GM13977 (cell line): Measurements from ENCODE around the gene NUCB1.

Experiments
- DNase-seq: peaks from one replicate; pipeline ENCODE4 v3.0.0; 2012; ENCODE audit warnings: low spot score
- in situ Hi-C: fragments of 300-500 bp; cut with MboI; formaldehyde crosslinking; loops from one replicate; pipeline ENCODE4 v1.12.0; 2022; ENCODE audit warnings: low sequenced_read_pairs, low pct_unique_long_range_greater_than_20kb, mixed read lengths, inconsistent platforms; ENCODE audit not compliant: unreplicated experiment
- TF ChIP-seq, protein P1 (sequence below): IDR thresholded peaks from 2 replicates; pipeline ENCODE4 v1.5.1; 2012; ENCODE audit warnings: mild to moderate bottlenecking, control low read depth; ENCODE audit not compliant: insufficient read depth; ENCODE audit errors: extremely low read depth, missing control alignments

The NUCB1 gene

DNA sequence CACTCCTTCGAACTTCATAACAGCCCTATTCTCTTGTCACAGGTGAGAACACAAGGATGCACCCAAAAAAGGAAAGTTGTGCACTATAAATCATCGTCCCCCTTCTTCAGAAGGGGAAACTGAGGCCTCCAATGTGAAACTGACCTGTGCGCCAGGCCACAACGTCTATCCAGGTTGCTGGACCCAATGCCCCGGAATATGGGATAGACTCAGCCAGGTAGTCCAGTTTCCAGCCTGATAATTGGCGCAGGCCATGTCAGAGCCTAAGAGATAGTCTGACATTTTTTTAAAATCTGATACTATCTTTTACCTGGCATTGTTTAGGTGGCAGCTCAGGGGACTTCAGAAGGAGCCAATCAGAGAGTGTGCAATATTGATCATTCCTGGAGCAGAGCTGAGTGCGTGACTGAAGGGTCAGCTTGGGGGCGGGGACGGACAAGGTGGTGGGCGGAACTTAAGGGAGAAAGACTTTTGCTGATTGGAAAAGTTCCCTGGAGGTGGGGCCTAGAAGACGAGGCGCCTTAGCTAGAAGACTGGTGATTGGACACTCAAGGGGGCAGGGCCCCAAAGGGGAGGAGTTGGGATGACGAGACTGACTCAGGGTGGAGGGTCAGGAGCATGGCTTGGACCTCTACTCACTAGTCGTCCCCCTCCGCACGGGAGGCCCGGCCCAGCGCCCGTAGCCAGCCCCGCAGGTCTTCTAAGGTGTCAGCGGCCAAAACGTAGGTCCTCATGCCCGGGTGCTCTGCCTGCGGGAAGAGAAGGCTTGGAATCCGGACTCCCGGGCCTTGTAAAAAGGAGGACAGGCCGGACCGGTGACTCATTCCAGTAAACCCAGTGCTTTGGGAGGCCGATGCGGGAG is 40.2 kb upstream of the NUCB1 start:
- DNase-seq: no peak
- TF ChIP-seq, protein P1, sequence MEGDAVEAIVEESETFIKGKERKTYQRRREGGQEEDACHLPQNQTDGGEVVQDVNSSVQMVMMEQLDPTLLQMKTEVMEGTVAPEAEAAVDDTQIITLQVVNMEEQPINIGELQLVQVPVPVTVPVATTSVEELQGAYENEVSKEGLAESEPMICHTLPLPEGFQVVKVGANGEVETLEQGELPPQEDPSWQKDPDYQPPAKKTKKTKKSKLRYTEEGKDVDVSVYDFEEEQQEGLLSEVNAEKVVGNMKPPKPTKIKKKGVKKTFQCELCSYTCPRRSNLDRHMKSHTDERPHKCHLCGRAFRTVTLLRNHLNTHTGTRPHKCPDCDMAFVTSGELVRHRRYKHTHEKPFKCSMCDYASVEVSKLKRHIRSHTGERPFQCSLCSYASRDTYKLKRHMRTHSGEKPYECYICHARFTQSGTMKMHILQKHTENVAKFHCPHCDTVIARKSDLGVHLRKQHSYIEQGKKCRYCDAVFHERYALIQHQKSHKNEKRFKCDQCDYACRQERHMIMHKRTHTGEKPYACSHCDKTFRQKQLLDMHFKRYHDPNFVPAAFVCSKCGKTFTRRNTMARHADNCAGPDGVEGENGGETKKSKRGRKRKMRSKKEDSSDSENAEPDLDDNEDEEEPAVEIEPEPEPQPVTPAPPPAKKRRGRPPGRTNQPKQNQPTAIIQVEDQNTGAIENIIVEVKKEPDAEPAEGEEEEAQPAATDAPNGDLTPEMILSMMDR: no peak
- in situ Hi-C loops: loop anchor here (25.0 kb wide), 1 partner anchor 102 kb away; the partner anchor contains the start of genes BAX and FTL

DNA sequence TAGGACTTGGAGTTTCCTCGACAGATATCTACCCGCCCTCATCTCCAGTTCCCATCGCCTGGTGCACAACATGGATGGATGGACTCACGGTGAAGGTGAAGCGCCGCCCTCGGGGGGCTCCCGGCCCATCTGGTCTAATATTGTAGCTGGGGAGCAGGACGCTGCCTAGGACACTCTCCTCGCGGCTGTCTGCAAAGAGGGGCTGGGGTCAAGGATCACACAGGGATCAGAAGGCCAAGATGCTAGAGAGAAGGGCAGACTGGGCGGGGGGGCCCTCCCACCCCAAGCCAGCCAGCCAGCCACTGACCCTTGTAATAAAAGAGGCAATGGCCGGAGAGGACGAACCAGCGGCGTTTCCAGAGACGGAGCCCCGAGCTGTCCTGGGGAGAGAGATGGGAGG is 38.8 kb upstream of the NUCB1 start:
- in situ Hi-C loops: loop anchor here (25.0 kb wide), 1 partner anchor 101 kb away; the partner anchor contains the start of genes BAX and FTL
- TF ChIP-seq, protein P1: no peak
- no peak for DNase-seq

DNA sequence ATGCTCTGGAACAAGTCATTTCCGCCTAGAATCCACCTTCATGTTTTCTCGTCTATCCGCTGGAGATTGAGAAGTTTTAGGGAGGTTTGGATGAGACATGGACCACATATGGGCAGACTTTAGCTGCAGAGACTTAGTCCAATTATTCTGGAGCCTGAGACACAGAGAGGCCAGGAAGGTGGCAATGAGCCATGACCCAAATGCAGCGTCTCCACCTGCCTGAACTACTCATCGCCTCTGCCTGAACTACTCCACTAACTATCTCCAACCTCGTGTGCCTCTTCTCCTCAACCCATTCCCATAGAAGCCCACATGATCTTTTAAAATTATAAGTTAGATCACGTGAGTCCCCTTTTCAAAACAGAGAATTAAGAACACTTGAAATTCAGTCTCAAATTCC is 37.3 kb upstream of the NUCB1 start:
- DNase-seq: no peak
- in situ Hi-C loops: loop anchor here (25.0 kb wide), 1 partner anchor 99 kb away; the partner anchor contains the start of genes BAX and FTL
- TF ChIP-seq, protein P1: no peak

DNA sequence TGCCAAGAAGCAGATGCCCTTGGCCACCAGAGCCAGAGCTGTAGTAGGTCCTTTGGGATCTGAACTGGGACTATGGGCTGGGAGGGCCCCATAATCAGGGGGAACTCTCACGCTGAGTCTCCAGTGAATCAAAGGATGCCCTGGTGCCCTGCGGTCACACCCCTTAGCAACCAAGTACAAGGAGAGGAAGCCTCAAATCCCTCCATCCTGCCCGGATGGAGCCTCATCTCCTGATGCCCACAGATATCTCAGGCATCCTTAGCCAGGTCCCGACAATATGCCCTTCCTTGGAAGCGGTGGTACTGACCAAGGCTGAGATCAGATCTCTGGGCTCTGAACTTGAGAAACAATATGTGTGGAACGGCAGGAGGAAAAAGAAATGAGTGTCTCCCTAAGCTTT is 33.4 kb upstream of the NUCB1 start:
- no peak for DNase-seq
- in situ Hi-C loops: loop anchor here (25.0 kb wide), 1 partner anchor 96 kb away; the partner anchor contains the start of genes BAX and FTL
- TF ChIP-seq, protein P1: no peak

DNA sequence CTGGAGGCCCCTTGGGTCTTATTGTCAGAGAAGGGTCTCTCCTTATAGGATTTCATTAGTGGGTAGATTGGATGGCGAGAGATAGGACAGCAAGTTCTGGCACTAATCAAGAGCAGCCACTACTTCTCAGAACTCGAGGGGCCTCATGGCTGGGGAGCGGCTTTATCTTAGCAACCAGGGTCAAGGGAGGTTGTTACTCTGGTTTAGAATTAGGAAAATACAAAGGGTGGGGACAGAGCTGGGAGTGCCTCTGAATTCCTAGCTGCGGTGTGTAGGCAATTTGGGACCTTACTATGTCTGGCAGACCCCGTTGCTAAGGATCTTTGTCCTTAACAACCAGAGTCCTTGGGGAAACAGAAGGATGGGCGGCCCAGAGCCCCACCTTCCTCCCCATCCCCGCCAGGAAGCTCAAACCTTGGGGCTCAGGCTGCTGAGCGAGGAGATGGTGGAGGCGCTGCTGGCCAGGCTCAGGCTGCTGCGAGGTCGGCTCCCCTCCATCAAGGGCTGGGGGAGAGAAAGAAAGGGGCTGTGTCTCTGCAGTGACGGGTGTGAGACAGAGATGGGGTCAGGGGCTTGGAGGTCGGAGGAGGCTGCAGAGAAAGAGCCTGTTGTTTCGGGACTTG is 32.9 kb upstream of the NUCB1 start:
- no peak for DNase-seq
- TF ChIP-seq, protein P1: no peak
- in situ Hi-C loops: loop anchor here (25.0 kb wide), 1 partner anchor 95 kb away; the partner anchor contains the start of genes BAX and FTL

DNA sequence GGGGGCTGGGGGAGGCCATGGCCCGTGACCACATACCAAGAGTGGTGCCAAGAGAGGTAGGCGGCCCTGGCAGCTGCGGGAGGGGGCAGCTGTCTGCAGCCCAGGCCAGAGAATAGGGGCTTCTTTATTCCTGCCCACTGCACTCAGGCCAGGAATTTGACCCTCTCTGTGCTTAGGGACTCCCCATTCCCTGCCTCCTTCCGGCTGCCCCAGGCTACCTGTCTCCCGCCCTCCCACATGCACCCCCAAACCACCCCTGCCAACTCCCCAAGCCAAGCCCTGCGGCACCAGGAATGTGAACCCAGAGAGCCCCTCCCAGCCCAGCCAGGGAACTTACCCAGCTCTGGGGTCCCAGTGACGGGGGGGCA is 32.4 kb upstream of the NUCB1 start:
- no peak for DNase-seq
- TF ChIP-seq, protein P1: no peak
- in situ Hi-C loops: loop anchor here (25.0 kb wide), 1 partner anchor 95 kb away; the partner anchor contains the start of genes BAX and FTL
